Neural crest cell (in vitro differentiated cells): Measurements from ENCODE around the gene FBXW7. TPM values are rescaled to one million over a fixed set of nuclear protein-coding genes. Genes with fewer than 3 reads are reported as not detected.

Experiments used
- DNase-seq: peaks from one replicate; pipeline ENCODE4 v3.0.0; 2021; ENCODE audit warnings: low read depth, mixed read lengths, low spot score
- H3K27ac Mint-ChIP-seq: one replicate; pipeline ENCODE4 v1.8.0; 2021; ENCODE audit warnings: mild to moderate bottlenecking, mixed read lengths; ENCODE audit not compliant: unreplicated experiment
- H3K27me3 Mint-ChIP-seq: 2 replicates; pipeline ENCODE4 v1.8.0; 2021; ENCODE audit warnings: low read depth, mild to moderate bottlenecking, mixed read lengths
- H3K36me3 Mint-ChIP-seq: 2 replicates; pipeline ENCODE4 v1.8.0; 2021; ENCODE audit warnings: low read depth, mild to moderate bottlenecking, mixed read lengths
- H3K4me1 Mint-ChIP-seq: 2 replicates; pipeline ENCODE4 v1.8.0; 2021; ENCODE audit warnings: mixed read lengths
- H3K4me3 Mint-ChIP-seq: one replicate; pipeline ENCODE4 v1.8.0; 2021; ENCODE audit warnings: mild to moderate bottlenecking, mixed read lengths
- H3K9me3 Mint-ChIP-seq: 2 replicates; pipeline ENCODE4 v1.8.0; 2021; ENCODE audit warnings: mixed read lengths
- CTCF ChIP-seq: fragments of 200-600 bp; sonication (generic); conservative IDR thresholded peaks from 2 replicates; pipeline ENCODE4 v1.5.0; 2021; ENCODE audit warnings: antibody characterized with exemption, mild to moderate bottlenecking
- long read RNA-seq: library from polyadenylated mRNA; unstranded; transcript quantifications from one replicate; pipeline ENCODE4 v2.0.0, GENCODE V29; 2020
- total RNA-seq: library from RNA; stranded (reverse); gene quantifications from 2 replicates; pipeline ENCODE4 v1.2.1, GENCODE V29; 2021

Gene FBXW7
- total RNA-seq, result 33.4 and 42.4 TPM in 2 replicates
- long read RNA-seq, transcript FBXW7-204 (11 exons, 3,540 nt), result major isoform, 7 of 13 reads
- long read RNA-seq, partial matches to known transcripts, result 1 of 13 reads
- long read RNA-seq, other reads (novel, unspliced or antisense), result 5 of 13 reads

GRCh38 chr4:152535903-152536544 is at the start of gene FBXW7:
Gene FBXW7 (minus strand): TSS chr4:152536092. CDS start chr4:152411803, 124,289 bp downstream.
- no peak for TF ChIP-seq CTCF
- DNase-seq, result peak; percentile 98
- H3K27ac Mint-ChIP-seq, result peak within 1 kb of the TSS; percentile 99
- H3K4me3 Mint-ChIP-seq, result peak within 1 kb of the TSS; percentile 99
- no peaks in the 10 kb centered on the region for H3K27me3 Mint-ChIP-seq
- H3K36me3 Mint-ChIP-seq, result peaks cover 6% of the 10 kb centered on the region
- H3K4me1 Mint-ChIP-seq, result peaks cover 56% of the 10 kb centered on the region
- no peaks in the 10 kb centered on the region for H3K9me3 Mint-ChIP-seq

- no peak for TF ChIP-seq CTCF
- peaks cover 1% of the 10 kb centered on the region for H3K4me1 Mint-ChIP-seq
- no peak overlapping the region for H3K27ac Mint-ChIP-seq
- no peak for DNase-seq
- H3K36me3 Mint-ChIP-seq, result no peaks in the 10 kb centered on the region
- H3K9me3 Mint-ChIP-seq, result no peaks in the 10 kb centered on the region
- H3K4me3 Mint-ChIP-seq, result no peak overlapping the region
- H3K27me3 Mint-ChIP-seq, result no peaks in the 10 kb centered on the region
Observed at GRCh38 chr4:152585023-152585441, 49.1 kb upstream of the FBXW7 start.

GRCh38 chr4:152581536-152582160 is 45.8 kb upstream of the FBXW7 start:
- no peak for DNase-seq
- Mint-ChIP-seq H3K36me3 (no peaks in the 10 kb centered on the region), H3K9me3 (no peaks in the 10 kb centered on the region), H3K27me3 (no peaks in the 10 kb centered on the region), H3K4me3 (no peak overlapping the region), H3K4me1 (no peaks in the 10 kb centered on the region), H3K27ac (no peak overlapping the region)
- peak; percentile 17 for TF ChIP-seq CTCF

GRCh38 chr4:152579916-152580315 is 44.0 kb upstream of the FBXW7 start:
- H3K36me3 Mint-ChIP-seq, result no peaks in the 10 kb centered on the region
- H3K27me3 Mint-ChIP-seq, result no peaks in the 10 kb centered on the region
- no peak for TF ChIP-seq CTCF
- no peak for DNase-seq
- no peak overlapping the region for H3K4me3 Mint-ChIP-seq
- no peak overlapping the region for H3K27ac Mint-ChIP-seq
- peaks cover 6% of the 10 kb centered on the region for H3K4me1 Mint-ChIP-seq
- H3K9me3 Mint-ChIP-seq, result no peaks in the 10 kb centered on the region

- Mint-ChIP-seq H3K9me3 (no peaks in the 10 kb centered on the region), H3K27ac (no peak overlapping the region), H3K27me3 (no peaks in the 10 kb centered on the region), H3K4me3 (no peak overlapping the region), H3K36me3 (no peaks in the 10 kb centered on the region), H3K4me1 (peaks cover 7% of the 10 kb centered on the region)
- TF ChIP-seq CTCF, result no peak
- DNase-seq, result no peak
Observed at GRCh38 chr4:152579107-152579764, 43.3 kb upstream of the FBXW7 start.
